Measurements from ENCODE around the gene ZNF454. TPM values are rescaled to one million over a fixed set of nuclear protein-coding genes. Genes with fewer than 3 reads are reported as not detected.
A peak's percentile ranks its signal among the peaks of the same experiment; 100 is the strongest.

ZNF454 gene
- total RNA-seq, result not detected

- Mint-ChIP-seq H3K4me1 (ENCODE audit: low read depth in 2 of 2) (no peaks in the 10 kb centered on the region), H3K27me3 (peaks cover 15% of the 10 kb centered on the region in 2 donors), H3K9me3 (peaks cover 35% of the 10 kb centered on the region), H3K4me3 (no peak within 1 kb of the TSS), H3K36me3 (peaks cover 44% of the 10 kb centered on the region), H3K27ac (no peak within 1 kb of the TSS)
- ATAC-seq (no peak), DNase-seq (ENCODE audit: low spot score) (no peak)
Observed at GRCh38 chr5:178940569-178941360, at the start of gene ZNF454. Gene ZNF454 (plus strand): TSS chr5:178941198. CDS start chr5:178942792, 1,594 bp downstream.

DNA sequence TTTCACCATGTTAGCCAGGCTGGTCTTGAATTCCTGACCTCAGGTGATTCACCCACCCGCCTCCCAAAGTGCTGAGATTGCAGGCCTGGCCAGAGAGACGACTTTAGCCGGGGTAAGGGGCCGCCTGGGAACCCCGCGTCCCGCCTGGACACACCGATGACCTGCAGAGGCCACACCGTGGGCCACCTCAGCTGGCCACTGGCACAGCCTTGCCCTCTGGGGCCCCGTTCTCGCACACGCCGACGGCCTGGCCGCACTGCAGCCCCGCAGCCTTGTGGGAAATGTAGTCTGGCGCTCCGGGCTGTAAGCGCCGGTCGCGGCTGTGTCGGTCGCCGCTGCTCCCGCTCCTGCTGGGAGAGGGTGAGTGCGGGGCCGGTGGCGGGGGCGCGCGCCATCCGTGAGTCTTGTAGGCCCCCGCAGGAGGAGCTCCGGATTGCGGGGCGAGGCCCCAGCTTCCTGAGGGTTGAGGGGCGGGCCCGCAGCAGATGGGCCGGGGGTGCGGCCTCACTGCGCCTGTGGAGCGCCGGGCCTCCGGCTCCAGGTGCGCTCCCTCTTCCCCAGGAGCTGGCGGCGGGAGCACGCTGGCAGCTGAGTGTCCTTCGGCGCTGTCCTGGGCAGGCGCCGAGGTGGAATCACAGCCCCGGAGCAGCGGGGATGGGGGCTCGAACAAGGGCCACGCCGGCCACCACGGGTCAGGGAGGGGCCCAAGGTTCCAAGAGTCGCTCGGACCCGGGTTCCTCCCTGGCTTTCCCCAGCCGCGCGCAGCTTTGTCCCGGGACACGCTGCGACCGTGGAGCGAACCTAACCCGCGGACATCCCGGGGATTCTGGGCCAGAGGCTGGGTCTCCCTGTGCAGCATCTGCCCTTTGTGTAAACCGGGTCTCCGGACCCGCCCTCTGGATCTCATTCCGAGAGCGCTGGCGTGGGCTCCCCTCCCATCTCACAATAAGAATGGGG lies 45.1 kb upstream of the ZNF454 start, which contains the start of gene ZFP2:
Gene ZFP2, plus strand, starts transcription at position 299 of the 957 bp plus-strand sequence. CDS start 35,401 bp downstream, outside the sequence.
- Mint-ChIP-seq H3K4me3 (peak within 1 kb of the TSS; percentile 73), H3K36me3 (peaks cover 30% of the 10 kb centered on the region), H3K27me3 (no peaks in the 10 kb centered on the region), H3K9me3 (peaks cover 15% of the 10 kb centered on the region), H3K4me1 (ENCODE audit: low read depth in 2 of 2) (no peaks in the 10 kb centered on the region), H3K27ac (no peak within 1 kb of the TSS)
- DNase-seq (ENCODE audit: low spot score) (no peak), ATAC-seq (peak; percentile 74 to 79)

DNA sequence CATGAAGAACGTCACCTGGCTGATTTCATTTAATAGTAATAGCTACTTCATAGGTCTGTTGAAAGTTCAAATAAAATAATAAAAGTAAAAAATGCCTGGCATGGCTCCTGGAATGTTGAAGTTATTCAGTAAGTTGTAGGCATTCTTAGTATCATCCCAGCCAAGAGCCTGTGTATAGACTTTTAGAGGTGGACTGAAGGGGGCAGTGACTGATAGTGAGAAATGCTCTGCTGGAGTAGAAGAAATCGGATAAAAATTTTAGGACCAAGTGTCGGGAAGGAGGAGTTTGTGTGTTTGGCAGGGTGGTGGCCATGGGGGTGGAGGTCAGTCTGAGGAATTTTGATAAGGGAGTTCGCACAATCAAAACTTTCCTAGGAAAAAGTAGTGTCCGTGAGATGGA lies 41.7 kb upstream of the ZNF454 start:
- ATAC-seq, result no peak
- Mint-ChIP-seq H3K27me3 (no peaks in the 10 kb centered on the region), H3K27ac (no peak overlapping the region), H3K4me1 (ENCODE audit: low read depth in 2 of 2) (no peaks in the 10 kb centered on the region), H3K4me3 (no peak overlapping the region), H3K9me3 (peaks cover 9% of the 10 kb centered on the region), H3K36me3 (peaks cover 23% of the 10 kb centered on the region)
- DNase-seq (ENCODE audit: low spot score), result no peak

- peaks cover 5% of the 10 kb centered on the region for H3K9me3 Mint-ChIP-seq
- H3K27ac Mint-ChIP-seq, result no peak overlapping the region
- no peaks in the 10 kb centered on the region for H3K27me3 Mint-ChIP-seq
- no peak overlapping the region for H3K4me3 Mint-ChIP-seq
- DNase-seq (ENCODE audit: low spot score), result no peak
- no peaks in the 10 kb centered on the region for H3K4me1 Mint-ChIP-seq (ENCODE audit: low read depth in 2 of 2)
- ATAC-seq, result no peak
- H3K36me3 Mint-ChIP-seq, result peaks cover 17% of the 10 kb centered on the region
Observed at GRCh38 chr5:178902849-178903248, 38.1 kb upstream of the ZNF454 start.

GRCh38 chr5:178931846-178932760 lies 8.9 kb upstream of the ZNF454 start:
- Mint-ChIP-seq H3K27me3 (no peaks in the 10 kb centered on the region), H3K4me3 (no peak overlapping the region), H3K4me1 (ENCODE audit: low read depth in 2 of 2) (no peaks in the 10 kb centered on the region), H3K9me3 (peaks cover 48% of the 10 kb centered on the region), H3K27ac (no peak overlapping the region), H3K36me3 (peaks cover 68% of the 10 kb centered on the region)
- ATAC-seq (no peak), DNase-seq (ENCODE audit: low spot score) (no peak)

GRCh38 chr5:178941361-178941760 lies 363 bp downstream of the ZNF454 start:
- ATAC-seq (no peak), DNase-seq (ENCODE audit: low spot score) (no peak)
- Mint-ChIP-seq H3K27ac (no peak overlapping the region), H3K4me1 (ENCODE audit: low read depth in 2 of 2) (no peaks in the 10 kb centered on the region), H3K36me3 (peaks cover 39% of the 10 kb centered on the region), H3K9me3 (peaks cover 31% of the 10 kb centered on the region), H3K4me3 (no peak overlapping the region), H3K27me3 (peaks cover 15% of the 10 kb centered on the region in 2 donors)

- DNase-seq (ENCODE audit: low spot score) (no peak), ATAC-seq (no peak)
- Mint-ChIP-seq H3K36me3 (peaks cover 58% of the 10 kb centered on the region), H3K4me1 (ENCODE audit: low read depth in 2 of 2) (no peaks in the 10 kb centered on the region), H3K9me3 (peaks cover 28% of the 10 kb centered on the region), H3K4me3 (no peak overlapping the region), H3K27me3 (no peaks in the 10 kb centered on the region), H3K27ac (no peak overlapping the region)
Observed at GRCh38 chr5:178965465-178966055, 24.6 kb downstream of the ZNF454 start.

- ATAC-seq (no peak), DNase-seq (ENCODE audit: low spot score) (no peak)
- Mint-ChIP-seq H3K9me3 (peaks cover 16% of the 10 kb centered on the region), H3K36me3 (peaks cover 10% of the 10 kb centered on the region), H3K27ac (no peak overlapping the region), H3K4me1 (ENCODE audit: low read depth in 2 of 2) (no peaks in the 10 kb centered on the region), H3K4me3 (no peak overlapping the region), H3K27me3 (peaks cover 0 to 2% of the 10 kb centered on the region in 2 donors)
Observed at GRCh38 chr5:178981381-178981780, 40.4 kb downstream of the ZNF454 start.

- no peak for ATAC-seq
- Mint-ChIP-seq H3K27ac (no peak overlapping the region), H3K4me3 (no peak overlapping the region), H3K27me3 (peaks cover 0 to 2% of the 10 kb centered on the region in 2 donors), H3K36me3 (peaks cover 7% of the 10 kb centered on the region), H3K9me3 (peaks cover 13% of the 10 kb centered on the region), H3K4me1 (ENCODE audit: low read depth in 2 of 2) (no peaks in the 10 kb centered on the region)
- no peak for DNase-seq (ENCODE audit: low spot score)
Observed at GRCh38 chr5:178982941-178983340, 41.9 kb downstream of the ZNF454 start.

DNA sequence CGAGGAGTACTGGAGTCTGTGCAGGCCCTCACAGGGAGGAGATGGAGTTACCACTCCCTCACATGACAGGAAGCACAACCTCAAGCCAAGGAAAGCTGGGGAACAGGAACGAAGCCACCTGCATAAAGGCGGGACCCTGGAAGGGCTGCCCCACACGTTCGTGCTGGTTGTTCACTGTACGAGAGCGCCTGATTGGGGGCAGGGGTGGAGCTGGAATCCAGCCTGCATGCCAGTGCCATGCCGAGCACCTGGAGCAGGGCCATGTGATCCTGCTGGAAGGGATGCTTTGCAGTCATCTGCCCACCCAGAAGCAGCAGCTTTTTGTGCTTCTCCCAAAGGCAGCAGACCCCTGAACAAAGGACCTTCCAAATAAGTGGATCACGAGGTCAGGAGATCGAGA lies 42.7 kb downstream of the ZNF454 start:
- DNase-seq (ENCODE audit: low spot score), result no peak
- H3K27ac Mint-ChIP-seq, result no peak overlapping the region
- no peaks in the 10 kb centered on the region for H3K4me1 Mint-ChIP-seq (ENCODE audit: low read depth in 2 of 2)
- peaks cover 10% of the 10 kb centered on the region for H3K9me3 Mint-ChIP-seq
- no peaks in the 10 kb centered on the region for H3K27me3 Mint-ChIP-seq
- no peak for ATAC-seq
- no peak overlapping the region for H3K4me3 Mint-ChIP-seq
- H3K36me3 Mint-ChIP-seq, result no peaks in the 10 kb centered on the region

DNA sequence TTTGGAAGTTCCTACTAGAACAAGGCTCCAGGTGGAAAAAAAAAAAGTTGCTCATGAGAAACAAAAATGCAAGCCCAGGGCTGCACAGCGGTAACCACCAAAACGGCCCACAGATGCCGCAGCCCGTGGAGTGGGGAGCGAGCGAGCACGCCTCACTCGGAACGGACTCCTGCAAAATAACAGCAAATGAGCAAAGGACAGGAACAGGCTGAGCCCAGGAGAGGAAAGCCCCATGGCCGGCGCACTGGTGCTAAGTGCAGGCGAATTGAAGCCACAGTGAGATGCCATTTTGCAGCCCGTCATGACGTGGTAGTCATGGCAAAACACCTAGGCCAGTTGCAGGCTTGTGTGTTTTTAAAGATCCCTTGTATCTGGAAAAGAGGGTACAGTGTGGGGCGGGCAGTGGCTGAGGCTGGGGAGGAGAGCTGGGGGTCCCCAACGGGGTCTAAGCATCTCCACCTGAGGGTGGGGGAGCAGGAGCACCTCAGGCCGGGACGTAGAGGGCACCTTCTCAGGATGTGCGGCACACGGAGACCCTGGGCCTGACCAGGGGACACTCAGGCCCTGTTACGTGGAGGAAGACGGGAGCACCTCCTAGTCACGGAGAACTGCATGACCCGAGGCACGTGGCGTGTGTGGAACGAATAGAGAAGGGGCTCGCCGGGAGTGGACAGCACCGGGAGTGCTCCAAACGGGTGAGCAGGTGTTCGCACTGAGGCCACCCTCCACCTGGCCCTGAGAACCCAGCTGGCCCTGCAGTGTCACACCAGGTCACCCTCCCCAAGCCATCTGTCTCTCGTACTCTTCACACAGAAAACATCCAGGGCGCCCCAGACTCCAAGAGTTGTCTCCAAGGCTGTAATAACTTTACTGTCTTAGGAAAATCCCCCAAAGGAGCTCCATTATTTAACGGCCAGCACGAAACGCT lies 43.4 kb downstream of the ZNF454 start:
- no peak overlapping the region for H3K27ac Mint-ChIP-seq
- no peak overlapping the region for H3K4me3 Mint-ChIP-seq
- H3K9me3 Mint-ChIP-seq, result peaks cover 8% of the 10 kb centered on the region
- DNase-seq (ENCODE audit: low spot score), result no peak
- no peaks in the 10 kb centered on the region for H3K27me3 Mint-ChIP-seq
- no peaks in the 10 kb centered on the region for H3K36me3 Mint-ChIP-seq
- ATAC-seq, result peak in 1 of 2 donors; percentile 2
- no peaks in the 10 kb centered on the region for H3K4me1 Mint-ChIP-seq (ENCODE audit: low read depth in 2 of 2)

- Mint-ChIP-seq H3K9me3 (peaks cover 5% of the 10 kb centered on the region), H3K4me1 (ENCODE audit: low read depth in 2 of 2) (no peaks in the 10 kb centered on the region), H3K36me3 (no peaks in the 10 kb centered on the region), H3K27me3 (no peaks in the 10 kb centered on the region), H3K4me3 (no peak overlapping the region), H3K27ac (no peak overlapping the region)
- DNase-seq (ENCODE audit: low spot score) (no peak), ATAC-seq (no peak)
Observed at GRCh38 chr5:178986326-178986960, 45.4 kb downstream of the ZNF454 start.

Data from natural killer cell treated with Interleukin-12 subunit alpha and Interleukin-12 subunit beta and Interleukin-15 and Interleukin-18, amount 100 ng/mL, for 72 hours (primary cell).